HG03565 (cell line): ENCODE data around the gene OR1K1.
"Not testable (repeated sequence)": the region's sequence is repeated elsewhere in the genome, so short reads cannot be mapped to it uniquely, and the experiment has no call there.

Experiments used
- ATAC-seq: cut with Tn5 transposase; IDR thresholded peaks from one replicate; pipeline ENCODE4 v1.9.1; 2021; ENCODE audit warnings: mild to moderate bottlenecking, moderate library complexity; ENCODE audit not compliant: unreplicated experiment

The OR1K1 gene, protein sequence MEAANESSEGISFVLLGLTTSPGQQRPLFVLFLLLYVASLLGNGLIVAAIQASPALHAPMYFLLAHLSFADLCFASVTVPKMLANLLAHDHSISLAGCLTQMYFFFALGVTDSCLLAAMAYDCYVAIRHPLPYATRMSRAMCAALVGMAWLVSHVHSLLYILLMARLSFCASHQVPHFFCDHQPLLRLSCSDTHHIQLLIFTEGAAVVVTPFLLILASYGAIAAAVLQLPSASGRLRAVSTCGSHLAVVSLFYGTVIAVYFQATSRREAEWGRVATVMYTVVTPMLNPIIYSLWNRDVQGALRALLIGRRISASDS

DNA sequence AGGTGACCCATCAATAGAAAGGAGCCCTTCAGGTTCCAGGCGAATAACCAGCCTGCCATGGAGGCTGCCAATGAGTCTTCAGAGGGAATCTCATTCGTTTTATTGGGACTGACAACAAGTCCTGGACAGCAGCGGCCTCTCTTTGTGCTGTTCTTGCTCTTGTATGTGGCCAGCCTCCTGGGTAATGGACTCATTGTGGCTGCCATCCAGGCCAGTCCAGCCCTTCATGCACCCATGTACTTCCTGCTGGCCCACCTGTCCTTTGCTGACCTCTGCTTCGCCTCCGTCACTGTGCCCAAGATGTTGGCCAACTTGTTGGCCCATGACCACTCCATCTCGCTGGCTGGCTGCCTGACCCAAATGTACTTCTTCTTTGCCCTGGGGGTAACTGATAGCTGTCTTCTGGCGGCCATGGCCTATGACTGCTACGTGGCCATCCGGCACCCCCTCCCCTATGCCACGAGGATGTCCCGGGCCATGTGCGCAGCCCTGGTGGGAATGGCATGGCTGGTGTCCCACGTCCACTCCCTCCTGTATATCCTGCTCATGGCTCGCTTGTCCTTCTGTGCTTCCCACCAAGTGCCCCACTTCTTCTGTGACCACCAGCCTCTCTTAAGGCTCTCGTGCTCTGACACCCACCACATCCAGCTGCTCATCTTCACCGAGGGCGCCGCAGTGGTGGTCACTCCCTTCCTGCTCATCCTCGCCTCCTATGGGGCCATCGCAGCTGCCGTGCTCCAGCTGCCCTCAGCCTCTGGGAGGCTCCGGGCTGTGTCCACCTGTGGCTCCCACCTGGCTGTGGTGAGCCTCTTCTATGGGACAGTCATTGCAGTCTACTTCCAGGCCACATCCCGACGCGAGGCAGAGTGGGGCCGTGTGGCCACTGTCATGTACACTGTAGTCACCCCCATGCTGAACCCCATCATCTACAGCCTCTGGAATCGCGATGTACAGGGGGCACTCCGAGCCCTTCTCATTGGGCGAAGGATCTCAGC lies at the start of gene OR1K1:
Gene OR1K1, plus strand, starts transcription at position 58 of the 995 bp plus-strand sequence. Its CDS starts 0 bp downstream, at position 58.
- ATAC-seq = no peak

DNA sequence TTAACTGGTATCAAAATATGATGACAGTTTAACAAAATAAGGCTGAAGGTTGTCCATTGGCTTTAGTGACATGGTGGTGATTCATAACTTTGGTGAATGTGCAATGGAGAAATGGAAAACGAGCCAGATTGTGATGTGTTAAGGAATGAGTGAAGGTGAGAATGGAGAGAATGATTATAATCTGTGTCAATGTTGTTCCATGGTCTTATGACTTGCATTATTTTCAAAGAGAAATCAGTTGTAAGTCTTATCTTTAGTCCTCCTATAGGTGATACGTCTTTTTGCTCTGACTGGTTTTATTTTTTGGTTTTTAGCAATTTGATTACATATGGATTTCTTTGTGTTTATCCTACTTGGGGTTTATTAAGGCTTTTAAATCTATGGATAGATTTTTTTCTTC lies 45.1 kb upstream of the OR1K1 start:
- no peak for ATAC-seq

DNA sequence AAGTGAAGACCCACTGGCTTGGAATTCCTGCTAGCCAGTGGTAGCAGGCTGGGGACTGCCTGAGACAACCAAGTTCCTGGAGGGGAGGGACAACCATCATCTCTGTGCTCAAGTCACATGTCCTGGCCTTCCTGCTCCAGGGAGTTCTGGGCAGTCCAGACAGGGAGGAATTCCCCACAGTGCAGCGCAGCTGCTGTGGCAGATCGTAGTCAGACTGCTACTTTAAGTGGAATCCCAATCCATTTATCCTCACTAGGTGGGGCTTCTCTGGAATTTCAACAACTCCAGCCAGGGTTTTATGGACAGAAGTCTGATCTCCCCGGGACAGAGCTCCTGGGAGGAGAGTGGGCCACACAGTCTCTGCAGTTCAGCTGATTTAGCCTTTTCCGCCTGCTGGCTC lies 32.1 kb upstream of the OR1K1 start:
- no peak for ATAC-seq

DNA sequence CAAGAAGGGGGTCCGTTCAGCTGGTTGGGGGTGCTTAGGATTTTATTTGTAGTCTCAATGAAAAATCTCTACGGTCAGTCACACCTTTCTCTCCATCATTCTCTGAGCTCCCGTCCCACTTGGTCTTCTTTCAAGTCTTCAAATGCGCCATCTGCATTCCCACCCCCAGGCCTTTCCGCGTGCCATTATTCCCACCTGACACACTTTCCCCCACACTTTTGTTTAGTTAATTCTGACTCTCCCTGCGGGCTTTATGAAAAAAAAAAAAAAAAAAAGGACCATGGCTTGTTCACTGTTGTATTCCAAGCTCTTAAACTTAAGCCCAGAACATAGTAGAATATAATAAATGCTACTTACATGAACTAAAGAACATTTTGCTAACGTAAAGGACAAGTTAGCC lies 22.9 kb upstream of the OR1K1 start:
- ATAC-seq = no peak

DNA sequence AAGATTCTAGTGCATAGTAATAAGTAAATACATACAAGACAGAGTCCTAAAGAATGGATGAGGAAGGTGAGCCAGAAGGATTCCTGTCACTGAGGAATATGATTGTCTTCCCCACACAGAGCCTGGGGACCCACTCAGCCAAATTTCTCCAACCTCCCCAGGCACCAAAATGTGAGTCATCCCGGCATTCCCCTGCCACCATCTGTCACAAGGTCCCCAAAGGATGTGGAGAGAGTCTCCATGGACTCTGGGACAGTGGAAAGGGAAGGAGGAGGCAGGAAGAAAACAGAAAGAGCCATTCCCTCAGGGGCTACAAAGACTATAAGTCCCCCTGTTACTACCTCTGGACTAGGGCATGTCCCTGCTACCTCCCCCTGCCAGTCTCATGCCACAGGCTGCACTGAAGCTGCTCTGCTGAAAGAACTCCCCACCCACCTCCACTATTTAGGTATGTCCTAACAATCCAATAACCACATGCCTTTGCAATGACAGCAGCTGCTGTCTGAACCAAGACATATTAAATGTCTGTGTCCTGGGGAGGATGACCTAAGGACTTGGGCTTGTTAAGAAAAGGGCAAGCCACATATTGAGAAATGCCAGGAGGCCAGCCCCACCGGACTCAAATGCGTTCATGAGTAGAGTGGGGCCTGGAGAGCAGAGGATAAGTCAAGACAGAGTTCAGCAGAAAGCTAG lies 21.8 kb upstream of the OR1K1 start:
- no peak for ATAC-seq

DNA sequence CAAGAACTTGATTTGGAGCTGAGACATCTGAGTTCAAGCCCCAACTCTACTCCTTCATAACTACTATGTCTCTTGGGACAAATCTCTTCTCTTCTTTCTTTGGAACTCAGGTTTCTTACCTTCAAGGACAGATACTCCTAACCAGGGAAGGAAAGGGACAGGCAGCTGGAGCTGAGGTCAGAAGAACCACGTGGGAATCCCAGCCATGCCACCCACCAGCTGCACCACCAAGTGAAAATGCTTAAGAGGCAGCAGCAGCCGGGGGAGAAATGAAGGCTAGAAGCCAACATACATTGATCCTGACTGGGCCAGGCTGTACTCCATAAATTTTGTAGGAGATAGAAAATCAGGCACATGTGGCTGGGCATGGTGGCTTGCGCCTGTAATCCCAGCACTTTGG lies 20.7 kb upstream of the OR1K1 start:
- no peak for ATAC-seq

DNA sequence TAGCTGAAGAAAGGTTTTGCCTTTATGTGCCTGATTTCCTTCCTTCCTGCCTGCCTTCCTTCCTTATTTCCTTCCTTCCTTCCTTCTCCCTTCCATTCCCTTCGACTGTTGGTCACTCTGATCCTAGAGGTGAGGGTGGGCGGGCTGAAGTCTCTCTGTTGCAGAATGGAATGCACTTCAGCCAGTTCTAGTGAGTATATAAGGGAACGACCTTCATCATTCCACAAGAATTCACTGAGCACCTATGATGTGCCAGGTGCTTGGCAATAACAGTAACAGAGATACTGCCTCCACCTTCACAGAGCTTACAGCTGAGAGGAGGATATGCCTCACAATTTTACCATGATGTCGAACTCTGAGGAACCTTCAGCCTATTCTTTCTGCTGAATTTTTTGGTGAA lies 19.9 kb upstream of the OR1K1 start:
- ATAC-seq = no peak

DNA sequence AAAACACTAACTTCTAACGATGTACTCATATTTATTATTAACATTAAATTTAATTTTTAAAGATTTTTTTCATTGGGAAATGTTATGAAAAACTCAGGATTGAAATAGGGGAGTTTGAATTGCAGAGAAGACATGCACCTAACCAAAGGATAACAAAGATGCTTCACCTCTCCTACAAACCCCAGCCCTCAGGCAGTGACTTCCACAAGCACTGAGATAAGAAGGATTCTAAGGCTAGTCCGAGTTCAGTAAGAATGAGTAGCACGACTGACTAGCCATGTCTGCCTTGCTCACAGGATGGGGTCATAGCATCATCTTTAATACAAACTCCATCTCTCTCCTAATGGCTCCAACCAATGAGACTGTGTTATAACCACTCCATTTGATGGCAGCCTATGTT lies 18.3 kb upstream of the OR1K1 start:
- ATAC-seq = no peak

DNA sequence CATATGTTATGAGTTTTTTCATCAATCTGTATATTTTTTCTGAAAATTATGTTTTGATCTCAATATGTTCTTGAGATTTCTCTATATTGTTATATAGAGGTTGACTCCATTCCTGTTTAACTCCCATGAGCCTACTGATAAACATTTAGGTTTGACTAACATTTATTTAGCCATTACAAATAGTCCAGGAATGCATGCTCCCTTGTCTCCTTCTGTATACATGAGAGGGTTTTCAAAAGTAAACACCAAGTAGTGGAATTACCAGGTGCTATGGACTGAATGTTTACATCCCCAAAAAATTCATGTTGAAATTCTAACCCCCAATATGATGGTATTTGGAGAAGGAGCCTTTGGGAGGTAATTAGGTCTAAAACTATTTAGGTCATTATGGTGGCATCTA lies 14.7 kb upstream of the OR1K1 start:
- ATAC-seq = no peak

DNA sequence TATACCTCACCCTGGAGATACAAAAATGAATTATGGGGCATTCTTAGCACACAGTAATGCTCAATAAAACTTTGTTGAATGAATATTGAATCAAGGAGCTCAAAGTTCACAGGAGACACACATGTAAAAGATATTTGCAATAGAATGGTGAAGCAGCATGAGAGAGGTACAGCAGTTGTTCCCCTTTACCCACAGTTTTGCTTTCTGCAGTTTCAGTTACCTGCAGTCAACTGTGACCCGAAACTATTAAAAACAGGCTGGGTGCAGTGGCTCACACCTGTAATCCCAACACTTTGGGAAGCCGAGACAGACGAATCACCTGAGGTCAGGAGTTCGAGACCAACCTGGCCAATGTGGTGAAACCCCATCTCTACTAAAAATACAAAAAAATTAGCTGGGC lies 13.6 kb upstream of the OR1K1 start:
- ATAC-seq = no peak

DNA sequence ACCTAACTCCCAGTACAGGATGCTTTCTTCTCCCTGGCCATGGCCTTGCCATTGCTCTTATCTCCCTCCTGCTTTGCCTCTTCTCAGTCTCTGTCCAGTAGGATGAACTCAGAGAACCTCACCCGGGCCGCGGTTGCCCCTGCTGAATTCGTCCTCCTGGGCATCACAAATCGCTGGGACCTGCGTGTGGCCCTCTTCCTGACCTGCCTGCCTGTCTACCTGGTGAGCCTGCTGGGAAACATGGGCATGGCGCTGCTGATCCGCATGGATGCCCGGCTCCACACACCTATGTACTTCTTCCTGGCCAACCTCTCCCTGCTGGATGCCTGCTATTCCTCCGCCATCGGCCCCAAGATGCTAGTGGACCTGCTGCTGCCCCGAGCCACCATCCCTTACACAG lies 11.1 kb upstream of the OR1K1 start, which contains the start of gene OR5C1:
Gene OR5C1, plus strand, starts transcription at position 103 of the 400 bp plus-strand sequence. Its CDS starts 0 bp downstream, at position 103.
- no peak for ATAC-seq

DNA sequence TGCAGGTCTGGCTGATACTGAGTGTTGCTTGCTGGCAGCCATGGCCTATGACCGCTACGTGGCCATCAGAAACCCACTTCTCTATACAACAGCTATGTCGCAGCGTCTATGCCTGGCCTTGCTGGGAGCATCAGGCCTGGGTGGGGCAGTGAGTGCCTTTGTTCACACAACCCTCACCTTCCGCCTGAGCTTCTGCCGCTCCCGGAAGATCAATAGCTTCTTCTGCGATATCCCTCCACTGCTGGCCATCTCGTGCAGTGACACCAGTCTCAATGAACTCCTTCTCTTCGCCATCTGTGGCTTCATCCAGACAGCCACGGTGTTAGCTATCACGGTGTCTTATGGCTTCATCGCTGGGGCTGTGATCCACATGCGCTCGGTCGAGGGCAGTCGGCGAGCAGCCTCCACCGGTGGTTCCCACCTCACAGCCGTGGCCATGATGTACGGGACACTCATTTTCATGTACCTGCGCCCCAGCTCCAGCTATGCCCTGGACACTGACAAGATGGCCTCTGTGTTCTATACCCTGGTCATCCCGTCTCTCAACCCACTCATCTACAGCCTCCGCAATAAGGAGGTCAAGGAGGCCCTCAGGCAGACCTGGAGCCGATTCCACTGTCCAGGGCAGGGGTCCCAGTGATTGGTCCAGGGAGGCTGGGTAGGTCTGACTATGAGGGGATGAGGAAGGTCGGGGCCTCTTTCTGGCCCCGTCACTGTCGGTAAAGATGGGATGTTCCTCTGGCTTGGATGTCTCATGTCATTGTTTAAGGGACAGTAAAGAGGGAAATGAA lies 10.5 kb upstream of the OR1K1 start:
- no peak for ATAC-seq

DNA sequence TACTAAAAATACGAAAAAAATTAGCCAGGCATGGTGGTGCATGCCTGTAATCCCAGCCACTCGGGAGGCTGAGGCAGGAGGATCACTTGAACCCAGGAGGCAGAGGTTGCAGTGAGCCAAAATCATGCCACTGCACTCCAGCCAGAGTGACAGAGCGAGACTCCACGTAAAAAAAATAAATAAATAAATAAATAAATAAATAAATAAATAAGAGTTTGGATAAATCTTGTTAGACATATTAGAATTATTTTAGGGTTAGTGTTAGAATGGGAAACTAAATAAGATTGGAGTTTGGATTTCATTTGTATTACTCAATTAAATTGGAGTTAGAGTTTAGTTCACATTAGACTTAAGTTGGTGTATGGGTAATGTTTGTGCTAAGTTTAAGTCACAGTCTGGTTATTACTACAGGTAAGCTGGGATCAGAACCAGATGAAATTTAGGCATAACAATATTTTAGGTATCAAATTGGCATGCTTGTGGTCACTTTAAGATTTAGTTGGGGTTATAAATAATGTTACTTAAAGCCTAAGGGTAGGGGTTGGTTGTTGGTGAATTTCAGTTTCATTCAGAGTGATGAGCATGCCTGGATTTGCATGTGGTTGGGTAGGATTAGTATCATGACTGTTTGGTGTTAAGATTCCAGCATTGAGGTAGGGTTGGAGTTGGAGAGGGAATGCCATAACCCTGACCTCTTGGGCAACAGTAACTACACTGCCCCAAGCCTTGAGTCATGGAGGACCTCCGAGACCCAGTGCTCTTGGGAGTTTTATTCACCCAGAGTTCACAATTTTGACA lies 7.9 kb upstream of the OR1K1 start:
- ATAC-seq = no peak

DNA sequence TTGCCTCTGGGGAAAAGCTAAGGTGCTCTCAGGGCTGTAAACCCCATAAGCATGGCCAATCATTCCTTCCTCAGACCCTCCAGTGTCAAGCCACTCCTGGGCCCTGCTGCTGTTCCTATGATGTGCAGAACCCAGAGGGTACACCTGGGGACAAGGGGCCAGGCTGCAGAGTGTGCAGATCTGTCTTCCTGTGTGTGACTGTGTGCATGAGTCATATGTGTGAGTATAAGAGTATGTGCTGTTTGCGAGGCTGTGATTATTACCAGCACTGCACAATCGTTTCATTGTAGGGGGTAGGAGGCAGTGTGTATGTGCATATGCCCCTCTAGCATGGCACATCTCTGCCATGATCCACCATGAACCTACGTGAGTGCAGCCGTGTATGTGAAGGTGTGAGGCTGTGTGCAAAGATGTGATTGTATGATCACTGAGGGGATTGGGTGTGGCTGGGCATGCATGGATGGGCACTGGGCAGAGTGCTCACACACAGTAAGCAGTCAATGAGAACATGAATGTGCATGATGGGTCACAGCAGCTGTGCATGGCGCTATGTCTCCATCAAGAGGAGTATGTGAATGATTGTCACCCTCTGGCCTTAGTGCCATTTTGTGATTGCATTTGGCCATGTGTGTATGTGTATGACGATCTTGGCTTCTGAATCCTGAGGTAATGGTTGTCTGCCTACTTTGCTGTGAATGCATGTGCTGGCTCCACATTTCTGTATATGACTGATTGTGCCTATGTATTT lies 2.4 kb upstream of the OR1K1 start:
- no peak for ATAC-seq

DNA sequence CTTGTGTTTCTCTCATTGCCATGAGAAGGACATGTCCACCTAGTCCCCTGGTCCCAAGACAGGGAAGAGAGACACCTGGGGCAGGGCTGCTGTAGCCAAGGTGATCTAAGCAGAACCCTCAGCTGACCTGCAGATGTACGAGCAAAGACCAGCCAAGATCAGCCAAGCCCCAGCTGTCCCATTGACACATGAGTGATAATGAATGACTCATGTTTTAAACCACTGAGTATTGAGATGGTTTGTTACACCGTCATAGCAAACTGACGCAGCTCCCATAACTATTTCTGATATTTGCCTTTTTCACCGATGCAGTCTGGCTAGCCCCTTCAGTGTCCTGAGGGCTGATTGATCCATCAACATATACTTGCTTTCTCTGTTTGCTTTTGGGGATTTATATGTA lies 6.7 kb downstream of the OR1K1 start:
- no peak for ATAC-seq

DNA sequence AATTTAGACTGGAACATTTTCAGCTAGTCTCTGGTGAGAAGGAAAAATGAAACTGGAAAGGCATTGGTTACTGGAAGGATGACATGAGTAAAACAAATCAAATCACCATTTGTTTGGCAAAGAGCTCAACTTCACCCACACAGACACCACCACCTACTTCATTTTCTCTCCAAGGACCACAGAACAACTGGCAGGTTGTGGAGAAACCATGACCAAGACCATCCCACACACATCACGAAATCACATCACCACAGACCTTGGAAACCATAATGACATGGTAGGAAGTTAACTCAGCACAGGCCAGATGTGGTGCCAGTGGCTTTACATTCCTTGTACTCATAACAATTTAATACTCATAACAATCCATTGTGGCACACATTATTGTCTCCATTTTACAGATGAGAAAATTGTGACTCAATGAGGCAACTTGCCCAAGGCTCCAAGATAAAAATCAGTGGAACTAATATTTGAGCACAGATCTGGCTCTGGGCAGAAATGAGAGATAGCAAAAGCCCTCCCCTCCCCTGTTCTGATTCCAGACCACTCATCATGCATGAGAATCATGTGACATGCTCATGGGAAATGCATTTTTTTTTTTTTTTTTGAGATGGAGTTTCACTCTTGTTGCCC lies 7.5 kb downstream of the OR1K1 start:
- no peak for ATAC-seq

DNA sequence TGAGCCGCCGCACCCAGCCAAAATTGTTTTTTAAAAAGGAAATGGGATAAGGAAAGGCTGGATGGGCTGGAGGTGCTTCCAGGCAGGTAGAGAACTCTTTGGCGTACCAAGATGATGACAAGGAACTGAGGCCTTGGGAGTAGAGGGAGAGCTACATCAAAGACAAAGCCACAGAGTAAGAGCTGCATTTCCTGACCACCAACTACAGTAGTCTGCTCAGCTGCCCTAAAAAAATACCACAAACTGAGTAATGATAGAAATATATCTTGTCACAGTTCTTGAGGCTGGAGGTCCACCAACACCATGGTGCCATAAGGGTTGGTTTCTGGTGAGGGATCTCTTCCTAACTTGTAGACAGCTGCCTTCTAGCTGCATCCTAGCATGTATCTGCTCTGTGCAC lies 8.2 kb downstream of the OR1K1 start:
- no peak for ATAC-seq

DNA sequence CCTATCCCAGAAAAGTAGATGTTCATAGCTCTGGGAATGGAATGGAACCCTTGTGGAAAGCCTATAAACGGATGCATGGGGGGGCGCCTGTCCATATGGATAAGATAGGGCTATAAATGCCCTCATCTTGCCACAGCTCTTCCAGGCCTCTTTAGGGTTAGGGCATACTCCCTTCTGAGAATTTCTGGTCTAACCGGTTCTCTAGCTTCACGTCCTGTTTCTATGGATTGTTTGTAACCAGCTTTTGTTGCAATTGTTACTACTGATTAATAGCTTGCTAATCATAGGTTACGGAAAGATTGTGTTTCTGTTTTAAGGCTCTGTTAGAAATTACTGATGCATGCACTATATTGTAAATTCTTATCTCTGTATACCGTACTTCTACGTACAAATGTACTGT lies 9.3 kb downstream of the OR1K1 start:
- ATAC-seq = not testable (repeated sequence)
